H1 (cell line): ENCODE data around the gene MMP28. TPM values are rescaled to one million over a fixed set of nuclear protein-coding genes. Genes with fewer than 3 reads are reported as not detected.

ENCODE experiments used
- CTCF ChIA-PET: fragments of 300-600 bp; sonication (Branson Sonifier 250); formaldehyde crosslinking; loops from one replicate; lab custom pipeline; 2021; ENCODE audit not compliant: partially characterized antibody; lab: Charles Lee
- POLR2A ChIA-PET: fragments of 300-600 bp; sonication (Branson Sonifier 250); formaldehyde crosslinking; loops from one replicate; lab custom pipeline; 2021; ENCODE audit warnings: inconsistent platforms; ENCODE audit not compliant: partially characterized antibody; lab: Charles Lee
- DNase-seq, 2 experiments: peaks; one replicate each; pipeline versions ENCODE4 v3.0.0 to v3.0.0-alpha.2; 2010 to 2022; ENCODE audit warnings: low spot score in 2 of 2, low read depth in 1 of 2, mixed read lengths in 1 of 2
- FAIRE-seq: peaks from 2 replicates; lab custom pipeline; 2011; peaks lifted over from hg19 to GRCh38; lab: Jason Lieb, UNC
- H2AFZ ChIP-seq: 2 replicates; pipeline ENCODE4 v1.8.1; 2012; ENCODE audit warnings: low read length, inconsistent platforms
- H2AK5ac ChIP-seq: 2 replicates; pipeline ENCODE4 v1.6.1; 2013; ENCODE audit warnings: low read depth, low read length
- H2BK120ac ChIP-seq: replicated peaks from 2 replicates; pipeline ENCODE3; 2013; ENCODE audit warnings: low read depth, low read length, inconsistent platforms
- H2BK12ac ChIP-seq: 2 replicates; pipeline ENCODE4 v1.6.1; 2013; ENCODE audit warnings: low read depth, low read length
- H2BK15ac ChIP-seq: 2 replicates; pipeline ENCODE4 v1.6.1; 2013; ENCODE audit warnings: low read length
- H2BK20ac ChIP-seq: 2 replicates; pipeline ENCODE4 v1.6.1; 2013; ENCODE audit warnings: low read length
- H2BK5ac ChIP-seq: 2 replicates; pipeline ENCODE4 v1.6.1; 2013; ENCODE audit warnings: low read depth, low read length
- H3K14ac ChIP-seq: 2 replicates; pipeline ENCODE4 v1.6.1; 2013; ENCODE audit warnings: inconsistent platforms; ENCODE audit not compliant: insufficient read length
- H3K18ac ChIP-seq: 2 replicates; pipeline ENCODE4 v1.6.1; 2013; ENCODE audit warnings: low read length; ENCODE audit errors: extremely low read depth
- H3K23ac ChIP-seq: 2 replicates; pipeline ENCODE4 v1.6.1; 2013; ENCODE audit warnings: inconsistent platforms; ENCODE audit not compliant: insufficient read length
- H3K23me2 ChIP-seq: 2 replicates; pipeline ENCODE4 v1.6.1; 2013; ENCODE audit warnings: low read depth, low read length
- H3K27ac ChIP-seq: 2 replicates; pipeline ENCODE4 v1.6.1; 2011; ENCODE audit warnings: low read depth, low read length, inconsistent platforms
- H3K27me3 ChIP-seq, 4 experiments: replicated peaks in 1 of 4; 1 replicate in 1 of 4; 2 replicates in 3 of 4; pipeline versions ENCODE4 v1.6.1 to v1.8.1; 2011 to 2013; ENCODE audit warnings: low read length in 3 of 4, mild to moderate bottlenecking in 3 of 4, inconsistent platforms in 2 of 4, mixed read lengths in 2 of 4, moderate library complexity in 1 of 4; ENCODE audit not compliant: control insufficient read depth in 3 of 4, insufficient read depth in 3 of 4; ENCODE audit errors: extremely low read depth in 1 of 4
- H3K36me3 ChIP-seq, 4 experiments: 2 replicates each; pipeline versions ENCODE4 v1.6.1 to v1.8.1; 2011 to 2013; ENCODE audit warnings: mild to moderate bottlenecking in 4 of 4, low read length in 3 of 4, moderate library complexity in 2 of 4, control low read depth in 1 of 4, inconsistent platforms in 1 of 4; ENCODE audit not compliant: insufficient read depth in 4 of 4, control insufficient read depth in 2 of 4
- H3K4ac ChIP-seq: replicated peaks from 2 replicates; pipeline ENCODE3; 2013; ENCODE audit warnings: low read length, low read depth, mixed read lengths, inconsistent platforms; ENCODE audit not compliant: insufficient read length
- H3K4me1 ChIP-seq, 4 experiments: replicated peaks in 1 of 4; 1 replicate in 1 of 4; 2 replicates in 3 of 4; pipeline versions ENCODE4 v1.6.1 to v1.8.1; 2011 to 2013; ENCODE audit warnings: low read length in 3 of 4, inconsistent platforms in 2 of 4, mixed read lengths in 1 of 4; ENCODE audit not compliant: insufficient read depth in 4 of 4, control insufficient read depth in 3 of 4
- H3K4me2 ChIP-seq, 2 experiments: 2 replicates each; pipeline versions ENCODE4 v1.6.1 to v1.8.1; 2011 to 2013; ENCODE audit warnings: low read depth in 2 of 2, low read length in 2 of 2, control low read depth in 1 of 2, inconsistent platforms in 1 of 2, mild to moderate bottlenecking in 1 of 2; ENCODE audit not compliant: insufficient read depth in 1 of 2
- H3K4me3 ChIP-seq, 4 experiments: fragments of 200-600, 300-600 bp in 1 of 4; sonication (generic), shearing (Covaris generic), sonication (Bioruptor Twin) in 1 of 4; 2 replicates each; pipeline versions ENCODE4 v1.5.1 to v1.8.1; 2011 to 2016; ENCODE audit warnings: low read length in 4 of 4, low read depth in 3 of 4, control low read depth in 2 of 4, inconsistent platforms in 2 of 4, mild to moderate bottlenecking in 2 of 4, mixed read lengths in 1 of 4, moderate library complexity in 1 of 4; ENCODE audit not compliant: insufficient read depth in 2 of 4; ENCODE audit errors: extremely low read depth in 1 of 4
- H3K56ac ChIP-seq: replicated peaks from 2 replicates; pipeline ENCODE3; 2013; ENCODE audit warnings: low read depth, mild to moderate bottlenecking, mixed read lengths, low read length, inconsistent platforms; ENCODE audit not compliant: insufficient read length
- H3K79me1 ChIP-seq: 2 replicates; pipeline ENCODE4 v1.6.1; 2013; ENCODE audit warnings: low read depth, low read length, control low read depth
- H3K79me2 ChIP-seq, 2 experiments: 2 replicates each; pipeline versions ENCODE4 v1.6.1 to v1.8.1; 2012 to 2013; ENCODE audit warnings: low read length in 2 of 2, mild to moderate bottlenecking in 2 of 2, inconsistent platforms in 1 of 2; ENCODE audit not compliant: insufficient read depth in 2 of 2, control insufficient read depth in 1 of 2
- H3K9ac ChIP-seq, 4 experiments: replicated peaks in 1 of 4; 1 replicate in 1 of 4; 2 replicates in 3 of 4; pipeline versions ENCODE4 v1.6.1 to v1.8.1; 2011 to 2013; ENCODE audit warnings: low read depth in 3 of 4, low read length in 3 of 4, control low read depth in 2 of 4, mild to moderate bottlenecking in 2 of 4, moderate library complexity in 2 of 4, inconsistent platforms in 1 of 4; ENCODE audit errors: extremely low read depth in 1 of 4
- H3K9me3 ChIP-seq, 2 experiments: 2 replicates each; pipeline versions ENCODE4 v1.6.1 to v1.8.1; 2012 to 2013; ENCODE audit warnings: mild to moderate bottlenecking in 2 of 2, moderate library complexity in 2 of 2, control low read depth in 1 of 2, inconsistent platforms in 1 of 2, low read depth in 1 of 2, low read length in 1 of 2, mixed read lengths in 1 of 2; ENCODE audit not compliant: insufficient read depth in 2 of 2
- H4K20me1 ChIP-seq, 2 experiments: replicated peaks in 1 of 2; 2 replicates each; pipeline versions ENCODE3 to v1.8.1; 2011 to 2013; ENCODE audit warnings: inconsistent platforms in 2 of 2, low read length in 2 of 2, mild to moderate bottlenecking in 1 of 2; ENCODE audit not compliant: insufficient read depth in 2 of 2, control insufficient read depth in 1 of 2
- H4K5ac ChIP-seq: 2 replicates; pipeline ENCODE4 v1.6.1; 2013; ENCODE audit warnings: low read length, low read depth, mixed read lengths, inconsistent platforms; ENCODE audit not compliant: insufficient read length
- H4K8ac ChIP-seq: 2 replicates; pipeline ENCODE4 v1.8.0; 2013; ENCODE audit warnings: mild to moderate bottlenecking, moderate library complexity, low read length, inconsistent platforms; ENCODE audit not compliant: insufficient read depth; ENCODE audit errors: extremely low read depth
- H4K91ac ChIP-seq: replicated peaks from 2 replicates; pipeline ENCODE3; 2013; ENCODE audit warnings: low read length, mixed read lengths, inconsistent platforms; ENCODE audit not compliant: insufficient read length
- CBX8 ChIP-seq: fragments of 300-800, 300-1000 bp; sonication (generic); IDR thresholded peaks from 2 replicates; pipeline ENCODE4 v1.7.1; 2016; ENCODE audit warnings: low read depth, low read length, borderline replicate concordance
- CHD1 ChIP-seq: IDR thresholded peaks from 2 replicates; pipeline ENCODE4 v1.6.1; 2012; ENCODE audit warnings: low read depth, low read length, improper control_type of control experiment
- EP300 ChIP-seq, 2 experiments: IDR thresholded peaks; 1 replicate in 1 of 2; 2 replicates in 1 of 2; pipeline ENCODE4 v1.6.1; 2011 to 2012; ENCODE audit warnings: low read depth in 2 of 2, low read length in 2 of 2, mild to moderate bottlenecking in 2 of 2, borderline replicate concordance in 1 of 2, inconsistent platforms in 1 of 2, moderate library complexity in 1 of 2
- POLR2A ChIP-seq, 2 experiments: IDR thresholded peaks; 1 replicate in 1 of 2; 2 replicates in 1 of 2; pipeline ENCODE4 v1.6.1; 2011; ENCODE audit warnings: low read depth in 2 of 2, low read length in 2 of 2, mild to moderate bottlenecking in 2 of 2; ENCODE audit errors: control extremely low read depth in 1 of 2
- SUZ12 ChIP-seq: fragments of 200-600 bp; sonication (generic); IDR thresholded peaks from 2 replicates; pipeline ENCODE4 v1.6.1; 2012; ENCODE audit warnings: mild to moderate bottlenecking, inconsistent platforms, low read length, moderate library complexity, mixed read lengths
- TBP ChIP-seq: IDR thresholded peaks from 2 replicates; pipeline ENCODE4 v1.6.1; 2011; ENCODE audit warnings: low read depth, low read length, improper control_type of control experiment
- YY1 ChIP-seq: IDR thresholded peaks from 2 replicates; pipeline ENCODE4 v1.6.1; 2011; ENCODE audit warnings: low read depth, mild to moderate bottlenecking, low read length
- WGBS, 2 experiments: shearing (Covaris generic) in 1 of 2; methylation state at CpG; one replicate each; pipeline versions ENCODE4 v1.1.6 to v1.1.7; 2013 to 2015; ENCODE audit warnings: low lambda C conversion rate in 2 of 2, mixed read lengths in 2 of 2, inconsistent platforms in 1 of 2, low coverage in 1 of 2, missing lambda C conversion rate in 1 of 2; ENCODE audit not compliant: insufficient replicate concordance in 2 of 2, insufficient coverage in 1 of 2, insufficient read length in 1 of 2; ENCODE audit errors: extremely low coverage in 1 of 2, missing lambda C conversion rate in 1 of 2; 5-methylcytosine and 5-hydroxymethylcytosine counted together
- polyA plus RNA-seq, 7 experiments: library from polyadenylated mRNA; depleted of rRNA in 3 of 7; stranded (reverse) in 5 of 7; unstranded in 2 of 7; fragments of >200 nt in 5 of 7; fragments of 200-250 nt in 2 of 7; gene quantifications; 1 replicate in 5 of 7; 2 replicates in 1 of 7; 4 replicates in 1 of 7; pipeline versions ENCODE4 v1.2.1 to v1.2.3, GENCODE V29; 2011 to 2013; ENCODE audit warnings: missing spikeins in 2 of 7, mixed read lengths in 2 of 7
- total RNA-seq: library from RNA; stranded (reverse); fragmentation: NEBNext Ultra II Directional; extraction: Animal tissue kit (Norgen Biotek cat#: 25700); gene quantifications from 2 replicates; pipeline ENCODE4 v1.2.1, GENCODE V29; 2021
- TF ChIP-seq, protein P1 (sequence below), 3 experiments: IDR thresholded peaks; 1 replicate in 2 of 3; 2 replicates in 1 of 3; pipeline versions ENCODE4 v1.5.1 to v1.6.1; 2011; ENCODE audit warnings: low read length in 3 of 3, mild to moderate bottlenecking in 3 of 3, inconsistent platforms in 2 of 3, low read depth in 1 of 3, moderate library complexity in 1 of 3; ENCODE audit not compliant: insufficient read depth in 1 of 3; ENCODE audit errors: control extremely low read depth in 1 of 3

MMP28 gene
- total and polyA plus RNA-seq, 2 of the 8 experiments (the other 6 are each of a cell fraction or from before 2014, with no cell fraction given): not detected

DNA sequence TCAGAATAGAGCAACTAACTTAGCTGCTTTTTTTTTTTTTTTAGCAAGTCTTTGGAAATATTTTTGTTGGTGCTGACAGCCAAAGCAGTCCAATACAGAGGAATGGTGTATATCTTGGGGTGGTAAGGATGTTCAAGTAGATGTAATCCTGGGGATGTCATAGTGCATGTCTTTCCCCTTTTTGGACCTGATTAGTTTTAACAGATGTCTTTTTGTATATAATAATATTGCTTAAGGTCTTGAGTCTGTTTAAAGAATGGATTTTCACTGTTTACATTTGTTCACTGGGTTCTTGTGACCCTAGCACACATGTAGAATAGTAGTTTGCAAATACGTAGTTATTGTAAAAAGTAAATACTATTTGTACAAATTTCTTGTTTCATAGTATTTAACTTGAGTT, 21.8 kb upstream of the MMP28 start:
- H3K9me3 ChIP-seq: no peaks in the 10 kb centered on the region
- no peak overlapping the region for H2BK5ac ChIP-seq
- no peak overlapping the region for H3K23ac ChIP-seq
- no peak overlapping the region for H4K5ac ChIP-seq
- peaks cover 14 to 62% (median 32%) of the 10 kb centered on the region in 4 experiments for H3K36me3 ChIP-seq
- POLR2A ChIA-PET: interaction anchor here (0.6 to 1.4 kb wide), 4 partner anchors 9 to 237 kb away, joined by 3 to 7 read pairs (median 4); no protein-coding TSS in a partner anchor
- no peak overlapping the region for H2AK5ac ChIP-seq
- no peak for DNase-seq
- H4K20me1 ChIP-seq: peaks cover 8 to 12% of the 10 kb centered on the region in 2 experiments
- H3K4me1 ChIP-seq: no peaks in the 10 kb centered on the region
- H2BK20ac ChIP-seq: no peak overlapping the region
- H4K91ac ChIP-seq: no peak overlapping the region
- no peak overlapping the region for H3K4me2 ChIP-seq
- H2AFZ ChIP-seq: no peak overlapping the region
- H3K18ac ChIP-seq: no peak overlapping the region
- CTCF ChIA-PET: interaction anchor here (0.6 to 3.8 kb wide), 5 partner anchors 12 to 226 kb away, joined by 3 to 21 read pairs (median 3); no protein-coding TSS in a partner anchor
- WGBS, 2 experiments: 82% methylated on average over 1 of the region's 1 CpG; no CpG with 5 or more reads in 1 of the 2 experiments
- FAIRE-seq: no peak
- no peak overlapping the region for H4K8ac ChIP-seq
- H3K79me2 ChIP-seq: peaks cover 15 to 93% of the 10 kb centered on the region in 2 experiments; a peak in 3 of 4 replicates
- H3K23me2 ChIP-seq: no peaks in the 10 kb centered on the region
- H3K79me1 ChIP-seq: no peaks in the 10 kb centered on the region
- TF ChIP-seq TBP (no peak), CHD1 (no peak), YY1 (no peak), POLR2A (IDR thresholded peaks at IDR 0.05; ENCODE audit: control extremely low read depth in 1 of 2, low read depth in 2 of 2, low read length in 2 of 2) (no peak), EP300 (IDR thresholded peaks at IDR 0.05; ENCODE audit: borderline replicate concordance in 1 of 2, low read depth in 2 of 2, low read length in 2 of 2) (no peak), CBX8 (no peak), SUZ12 (no peak)
- TF ChIP-seq, protein P1, sequence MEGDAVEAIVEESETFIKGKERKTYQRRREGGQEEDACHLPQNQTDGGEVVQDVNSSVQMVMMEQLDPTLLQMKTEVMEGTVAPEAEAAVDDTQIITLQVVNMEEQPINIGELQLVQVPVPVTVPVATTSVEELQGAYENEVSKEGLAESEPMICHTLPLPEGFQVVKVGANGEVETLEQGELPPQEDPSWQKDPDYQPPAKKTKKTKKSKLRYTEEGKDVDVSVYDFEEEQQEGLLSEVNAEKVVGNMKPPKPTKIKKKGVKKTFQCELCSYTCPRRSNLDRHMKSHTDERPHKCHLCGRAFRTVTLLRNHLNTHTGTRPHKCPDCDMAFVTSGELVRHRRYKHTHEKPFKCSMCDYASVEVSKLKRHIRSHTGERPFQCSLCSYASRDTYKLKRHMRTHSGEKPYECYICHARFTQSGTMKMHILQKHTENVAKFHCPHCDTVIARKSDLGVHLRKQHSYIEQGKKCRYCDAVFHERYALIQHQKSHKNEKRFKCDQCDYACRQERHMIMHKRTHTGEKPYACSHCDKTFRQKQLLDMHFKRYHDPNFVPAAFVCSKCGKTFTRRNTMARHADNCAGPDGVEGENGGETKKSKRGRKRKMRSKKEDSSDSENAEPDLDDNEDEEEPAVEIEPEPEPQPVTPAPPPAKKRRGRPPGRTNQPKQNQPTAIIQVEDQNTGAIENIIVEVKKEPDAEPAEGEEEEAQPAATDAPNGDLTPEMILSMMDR (IDR thresholded peaks at IDR 0.05; ENCODE audit: control extremely low read depth in 1 of 3, insufficient read depth in 1 of 3, low read depth in 1 of 3, low read length in 3 of 3): no peak
- H3K4ac ChIP-seq: no peak overlapping the region
- no peak overlapping the region for H3K14ac ChIP-seq
- H3K27me3 ChIP-seq: no peaks in the 10 kb centered on the region
- H2BK15ac ChIP-seq: no peak overlapping the region
- no peak overlapping the region for H2BK12ac ChIP-seq
- no peak overlapping the region for H3K9ac ChIP-seq
- H3K56ac ChIP-seq: no peak overlapping the region
- no peak overlapping the region for H3K27ac ChIP-seq
- no peak overlapping the region for H2BK120ac ChIP-seq
- H3K4me3 ChIP-seq: no peak overlapping the region
